AG04449 (cell line): ENCODE results near the gene GRID2.

ENCODE experiments used
- CTCF ChIA-PET: fragments of 350-600 bp; formaldehyde crosslinking; extraction: SDS; loops from one replicate; lab custom pipeline; 2021; ENCODE audit warnings: antibody characterized with exemption; lab: Yijun Ruan, JAX
- POLR2A ChIA-PET: fragments of 400-600, 350-600 bp; formaldehyde crosslinking; extraction: SDS; loops from one replicate; lab custom pipeline; 2020; ENCODE audit warnings: antibody characterized with exemption, inconsistent platforms; lab: Yijun Ruan, JAX
- DNase-seq: peaks from one replicate; pipeline ENCODE4 v3.0.0-alpha.2; 2010; ENCODE audit warnings: low read depth, low spot score
- H3K4me3 ChIP-seq: 2 replicates; pipeline ENCODE4 v1.5.1; 2011; ENCODE audit warnings: low read depth, mild to moderate bottlenecking, control low read depth, low read length
- TF ChIP-seq, protein P1 (sequence below): IDR thresholded peaks from one replicate; pipeline ENCODE4 v1.5.1; 2011; ENCODE audit warnings: mild to moderate bottlenecking, moderate library complexity, low read length, control low read depth, inconsistent platforms; ENCODE audit not compliant: insufficient read depth; ENCODE audit errors: missing control alignments

Gene GRID2

DNA sequence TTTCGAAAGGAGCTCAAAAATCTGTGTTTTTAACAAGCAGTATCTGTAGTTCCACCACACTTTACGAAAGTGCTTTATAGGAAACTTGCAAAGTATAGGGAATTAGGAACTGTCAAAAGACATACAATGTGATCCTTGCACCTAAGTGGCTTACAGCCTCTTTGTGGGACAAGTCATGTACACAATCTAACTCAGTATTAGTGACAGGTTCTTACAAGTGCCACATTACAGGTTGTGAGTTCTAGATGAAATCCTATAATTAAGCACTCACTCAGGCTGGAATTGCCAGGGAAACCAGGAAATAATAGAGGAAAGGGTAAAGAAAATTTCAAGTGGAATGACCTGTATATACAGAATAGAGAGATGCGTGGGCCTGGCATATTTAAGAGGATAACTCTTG, 957.4 kb downstream of the GRID2 start:
- TF ChIP-seq, protein P1, sequence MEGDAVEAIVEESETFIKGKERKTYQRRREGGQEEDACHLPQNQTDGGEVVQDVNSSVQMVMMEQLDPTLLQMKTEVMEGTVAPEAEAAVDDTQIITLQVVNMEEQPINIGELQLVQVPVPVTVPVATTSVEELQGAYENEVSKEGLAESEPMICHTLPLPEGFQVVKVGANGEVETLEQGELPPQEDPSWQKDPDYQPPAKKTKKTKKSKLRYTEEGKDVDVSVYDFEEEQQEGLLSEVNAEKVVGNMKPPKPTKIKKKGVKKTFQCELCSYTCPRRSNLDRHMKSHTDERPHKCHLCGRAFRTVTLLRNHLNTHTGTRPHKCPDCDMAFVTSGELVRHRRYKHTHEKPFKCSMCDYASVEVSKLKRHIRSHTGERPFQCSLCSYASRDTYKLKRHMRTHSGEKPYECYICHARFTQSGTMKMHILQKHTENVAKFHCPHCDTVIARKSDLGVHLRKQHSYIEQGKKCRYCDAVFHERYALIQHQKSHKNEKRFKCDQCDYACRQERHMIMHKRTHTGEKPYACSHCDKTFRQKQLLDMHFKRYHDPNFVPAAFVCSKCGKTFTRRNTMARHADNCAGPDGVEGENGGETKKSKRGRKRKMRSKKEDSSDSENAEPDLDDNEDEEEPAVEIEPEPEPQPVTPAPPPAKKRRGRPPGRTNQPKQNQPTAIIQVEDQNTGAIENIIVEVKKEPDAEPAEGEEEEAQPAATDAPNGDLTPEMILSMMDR: no peak
- DNase-seq: no peak
- CTCF ChIA-PET: no interaction called here
- POLR2A ChIA-PET: no interaction called here
- no peak overlapping the region for H3K4me3 ChIP-seq

DNA sequence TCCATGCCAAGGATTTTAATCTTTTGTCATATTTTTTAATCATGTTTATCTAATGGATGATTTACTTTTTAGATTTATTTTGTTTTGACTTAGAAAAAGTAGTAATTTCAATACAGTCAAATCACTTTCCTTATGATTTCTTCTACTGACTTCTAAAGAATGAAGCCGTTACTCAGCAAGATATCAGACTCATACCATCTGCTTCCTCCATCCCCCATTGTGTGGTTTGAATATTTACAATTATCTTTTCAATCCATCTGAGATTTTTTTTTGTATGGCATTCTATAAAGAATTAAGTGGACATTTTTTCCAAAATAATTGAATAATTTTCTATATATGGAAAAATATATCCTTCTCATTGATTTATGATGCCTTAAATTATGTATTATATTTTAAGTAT, 959.4 kb downstream of the GRID2 start:
- POLR2A ChIA-PET: no interaction called here
- no peak overlapping the region for H3K4me3 ChIP-seq
- CTCF ChIA-PET: no interaction called here
- no peak for DNase-seq
- TF ChIP-seq, protein P1: no peak

DNA sequence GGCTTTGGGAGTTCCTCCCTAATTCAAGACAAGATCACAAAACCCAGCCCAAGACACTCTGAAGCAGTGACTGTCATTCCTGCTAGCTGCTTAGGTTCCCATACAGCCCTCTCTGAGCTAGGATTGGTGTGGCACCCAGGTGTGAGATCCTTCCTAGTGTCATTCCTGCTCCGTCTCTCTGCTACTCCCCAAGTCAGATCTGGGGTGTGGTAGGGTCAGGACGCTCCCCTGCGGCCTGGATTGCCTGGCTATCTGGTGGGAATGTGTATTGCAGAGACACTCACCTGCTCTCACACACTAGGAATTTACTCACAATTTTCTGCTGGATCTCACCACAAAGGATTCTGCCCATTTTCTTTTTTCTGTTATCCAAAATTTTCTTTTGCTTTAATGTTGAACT, 964.0 kb downstream of the GRID2 start:
- DNase-seq: no peak
- CTCF ChIA-PET: no interaction called here
- POLR2A ChIA-PET: no interaction called here

DNA sequence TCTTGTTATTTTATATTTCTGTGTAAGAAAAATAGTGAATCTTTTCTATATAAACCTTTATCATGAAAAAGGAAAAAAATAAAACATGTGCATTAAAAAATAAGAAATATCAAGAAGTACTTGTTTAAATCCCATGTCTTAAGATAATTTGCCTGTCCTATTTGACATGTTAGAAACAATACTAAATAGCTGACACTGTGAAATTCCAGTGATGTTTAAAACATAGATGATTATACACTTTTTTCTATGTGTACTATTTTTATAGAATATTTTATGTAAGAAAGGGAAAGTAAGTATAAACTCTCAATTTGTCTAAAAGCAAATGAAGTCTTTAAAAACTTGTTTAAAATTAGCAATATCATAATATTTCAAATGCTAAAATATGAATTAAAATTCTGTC, 981.6 kb downstream of the GRID2 start:
- H3K4me3 ChIP-seq: no peak overlapping the region
- TF ChIP-seq, protein P1: no peak
- no peak for DNase-seq
- ChIA-PET CTCF (no interaction called here), POLR2A (no interaction called here)

More for the DNA sequence above, 964.0 kb downstream of the GRID2 start:
- no peak overlapping the region for H3K4me3 ChIP-seq
- TF ChIP-seq, protein P1: no peak

DNA sequence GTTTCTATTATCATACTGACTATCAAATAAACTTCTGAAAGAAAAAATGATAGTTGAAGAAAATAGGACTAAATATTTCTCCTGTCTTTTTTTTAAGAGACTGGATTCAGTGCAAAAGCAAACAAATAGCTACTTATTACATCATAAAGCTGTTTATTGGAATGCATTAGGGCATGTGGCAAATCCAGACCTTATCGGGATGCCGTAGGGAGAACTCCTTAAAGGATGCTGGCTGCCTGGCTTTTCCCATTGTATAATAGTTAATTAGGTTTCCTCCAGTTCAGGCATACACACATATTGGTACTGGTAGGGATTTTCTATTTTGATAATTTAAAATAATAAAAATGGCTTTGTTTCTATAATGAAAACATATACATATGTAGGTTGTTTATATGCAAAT, 985.5 kb downstream of the GRID2 start:
- H3K4me3 ChIP-seq: no peak overlapping the region
- no peak for DNase-seq
- ChIA-PET CTCF (no interaction called here), POLR2A (no interaction called here)
- TF ChIP-seq, protein P1: no peak

DNA sequence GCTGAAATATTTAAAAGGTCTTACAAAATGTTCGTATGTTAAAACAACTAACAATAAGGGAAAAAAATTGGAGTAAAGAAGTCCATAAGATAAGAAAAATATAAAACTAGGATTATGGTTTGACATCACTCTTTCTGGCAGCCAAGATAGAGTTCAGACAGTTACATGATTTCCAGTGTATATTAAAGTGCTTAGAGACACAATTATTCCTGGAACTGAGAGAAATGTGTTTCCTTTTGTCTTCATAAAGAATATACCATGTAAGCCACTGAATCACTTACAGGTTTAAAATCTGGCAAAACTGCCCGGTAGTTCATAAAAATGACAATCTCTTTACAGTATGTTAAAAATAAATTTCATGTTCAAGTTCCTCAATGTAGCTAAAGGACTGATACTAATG, 986.1 kb downstream of the GRID2 start:
- no peak for DNase-seq
- TF ChIP-seq, protein P1: no peak
- POLR2A ChIA-PET: no interaction called here
- no peak overlapping the region for H3K4me3 ChIP-seq
- CTCF ChIA-PET: no interaction called here
